ENCODE data around the gene CEP72. TPM values are rescaled to one million over a fixed set of nuclear protein-coding genes. Genes with fewer than 3 reads are reported as not detected.

CEP72 gene
- total and polyA plus RNA-seq, 8 donors, result 5.5 to 13.1 (median 10.7) TPM

- ATAC-seq (no peak), DNase-seq (no peak)
- peaks cover 0 to 10% of the 10 kb centered on the region in 2 donors for H3K4me1 ChIP-seq
- intact Hi-C loops (cut with DNase I), result no loop called here
- TF ChIP-seq CTCF (IDR thresholded peaks at IDR 0.05), result no peak
- H3K27ac ChIP-seq, result no peak overlapping the region
- H3K9me3 ChIP-seq, result no peaks in the 10 kb centered on the region
- no peaks in the 10 kb centered on the region for H3K27me3 ChIP-seq
- peaks cover 0 to 40% of the 10 kb centered on the region in 2 donors for H3K36me3 ChIP-seq
- no peak overlapping the region for H3K4me3 ChIP-seq
Observed at GRCh38 chr5:618450-618849, 6.3 kb downstream of the CEP72 start.

- H3K27ac ChIP-seq, result no peak overlapping the region
- peaks cover 0 to 47% of the 10 kb centered on the region in 2 donors for H3K36me3 ChIP-seq
- no peak overlapping the region for H3K4me3 ChIP-seq
- no peak for TF ChIP-seq CTCF (IDR thresholded peaks at IDR 0.05)
- ATAC-seq (no peak), DNase-seq (no peak)
- H3K4me1 ChIP-seq, result peaks cover 0 to under 1% of the 10 kb centered on the region in 2 donors
- no peaks in the 10 kb centered on the region for H3K9me3 ChIP-seq
- intact Hi-C loops (cut with DNase I), result no loop called here
- no peaks in the 10 kb centered on the region for H3K27me3 ChIP-seq
Observed at GRCh38 chr5:619444-619843, 7.3 kb downstream of the CEP72 start.

DNA sequence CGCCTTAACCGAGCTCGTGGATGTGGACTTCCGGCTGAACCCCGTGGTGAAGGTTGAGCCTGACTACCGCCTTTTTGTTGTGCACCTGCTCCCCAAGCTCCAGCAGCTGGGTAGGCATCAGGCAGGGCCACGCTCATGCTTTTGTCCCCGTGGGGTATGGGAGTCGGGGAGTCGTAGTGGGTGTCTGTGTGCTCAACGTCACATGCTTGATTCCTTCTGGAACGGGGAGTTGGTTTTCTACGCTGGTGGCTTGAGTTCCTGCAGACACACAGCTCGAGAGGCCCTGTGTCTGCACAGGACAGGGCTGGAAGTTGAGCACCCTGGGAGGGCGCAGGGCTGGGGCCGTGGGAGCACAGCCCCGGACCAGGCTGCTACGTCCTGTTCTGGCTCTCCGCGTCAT, 8.0 kb downstream of the CEP72 start:
- no peak overlapping the region for H3K27ac ChIP-seq
- no peak for DNase-seq
- H3K4me1 ChIP-seq, result no peaks in the 10 kb centered on the region
- no peak for TF ChIP-seq CTCF (IDR thresholded peaks at IDR 0.05)
- H3K36me3 ChIP-seq, result peaks cover 0 to 54% of the 10 kb centered on the region in 2 donors
- H3K9me3 ChIP-seq, result no peaks in the 10 kb centered on the region
- ATAC-seq, result no peak
- intact Hi-C loops (cut with DNase I), result no loop called here
- no peak overlapping the region for H3K4me3 ChIP-seq
- no peaks in the 10 kb centered on the region for H3K27me3 ChIP-seq

GRCh38 chr5:620586-621180, 8.5 kb downstream of the CEP72 start:
- Histone ChIP-seq H3K4me3 (no peak overlapping the region), H3K27ac (no peak overlapping the region), H3K9me3 (no peaks in the 10 kb centered on the region), H3K36me3 (peaks cover 0 to 60% of the 10 kb centered on the region in 2 donors), H3K27me3 (no peaks in the 10 kb centered on the region), H3K4me1 (no peaks in the 10 kb centered on the region)
- ATAC-seq, result no peak
- DNase-seq, result no peak
- intact Hi-C loops (cut with DNase I), result no loop called here
- TF ChIP-seq CTCF (IDR thresholded peaks at IDR 0.05), result no peak

DNA sequence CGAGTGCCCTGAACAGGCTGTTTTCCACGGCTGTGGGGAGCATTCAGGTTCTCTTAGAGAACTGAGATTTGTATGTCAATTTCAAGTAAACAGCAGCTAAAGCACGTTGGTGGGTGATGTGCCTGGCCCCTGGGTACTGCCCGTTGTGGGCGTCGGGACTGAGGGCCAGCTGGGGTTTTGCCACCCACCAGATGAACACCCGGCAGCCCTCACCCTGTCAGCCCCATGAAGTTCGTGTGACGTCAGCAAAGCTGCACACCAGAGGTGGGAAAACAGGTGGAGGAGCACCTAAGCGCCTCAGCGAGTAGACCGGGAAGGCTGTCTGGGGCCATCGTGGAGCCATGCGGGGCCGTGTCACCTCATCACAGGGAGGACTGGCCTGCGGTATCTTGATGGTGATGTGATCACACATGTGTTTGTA, 9.2 kb downstream of the CEP72 start:
- H3K27me3 ChIP-seq, result no peaks in the 10 kb centered on the region
- H3K4me3 ChIP-seq, result no peak overlapping the region
- H3K27ac ChIP-seq, result no peak overlapping the region
- intact Hi-C loops (cut with DNase I), result no loop called here
- H3K9me3 ChIP-seq, result no peaks in the 10 kb centered on the region
- H3K4me1 ChIP-seq, result no peaks in the 10 kb centered on the region
- no peak for DNase-seq
- peaks cover 0 to 66% of the 10 kb centered on the region in 2 donors for H3K36me3 ChIP-seq
- no peak for ATAC-seq
- TF ChIP-seq CTCF (IDR thresholded peaks at IDR 0.05), result no peak

All from left lung (tissue), 10 donors.